ENCODE data around the gene LUZP2. TPM values are rescaled to one million over a fixed set of nuclear protein-coding genes. Genes with fewer than 3 reads are reported as not detected.

The LUZP2 gene
- total RNA-seq, 1 donor from 2014 or later = 0.33 TPM

DNA sequence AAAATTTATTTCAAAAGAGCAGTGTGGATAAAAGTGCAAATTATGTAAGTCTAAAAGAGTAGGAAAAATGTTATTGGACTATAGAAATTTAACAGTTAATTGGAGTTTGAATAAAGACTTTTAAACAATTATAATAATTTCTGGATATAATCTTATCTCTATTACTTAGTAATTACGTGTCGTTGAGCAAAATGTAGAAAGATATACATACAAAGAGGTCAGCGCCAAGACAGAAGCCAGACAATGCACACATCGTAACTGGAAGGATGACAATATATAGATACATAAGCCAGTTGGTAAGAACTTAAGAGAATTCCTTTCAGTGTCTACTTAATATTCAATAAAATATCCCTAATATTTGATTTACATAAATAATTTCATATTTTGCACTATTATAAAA lies 157.0 kb downstream of the LUZP2 start:
- TF ChIP-seq, protein P1, sequence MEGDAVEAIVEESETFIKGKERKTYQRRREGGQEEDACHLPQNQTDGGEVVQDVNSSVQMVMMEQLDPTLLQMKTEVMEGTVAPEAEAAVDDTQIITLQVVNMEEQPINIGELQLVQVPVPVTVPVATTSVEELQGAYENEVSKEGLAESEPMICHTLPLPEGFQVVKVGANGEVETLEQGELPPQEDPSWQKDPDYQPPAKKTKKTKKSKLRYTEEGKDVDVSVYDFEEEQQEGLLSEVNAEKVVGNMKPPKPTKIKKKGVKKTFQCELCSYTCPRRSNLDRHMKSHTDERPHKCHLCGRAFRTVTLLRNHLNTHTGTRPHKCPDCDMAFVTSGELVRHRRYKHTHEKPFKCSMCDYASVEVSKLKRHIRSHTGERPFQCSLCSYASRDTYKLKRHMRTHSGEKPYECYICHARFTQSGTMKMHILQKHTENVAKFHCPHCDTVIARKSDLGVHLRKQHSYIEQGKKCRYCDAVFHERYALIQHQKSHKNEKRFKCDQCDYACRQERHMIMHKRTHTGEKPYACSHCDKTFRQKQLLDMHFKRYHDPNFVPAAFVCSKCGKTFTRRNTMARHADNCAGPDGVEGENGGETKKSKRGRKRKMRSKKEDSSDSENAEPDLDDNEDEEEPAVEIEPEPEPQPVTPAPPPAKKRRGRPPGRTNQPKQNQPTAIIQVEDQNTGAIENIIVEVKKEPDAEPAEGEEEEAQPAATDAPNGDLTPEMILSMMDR (IDR thresholded peaks at IDR 0.05; ENCODE audit: insufficient read depth, low read length, poor library complexity, severe bottlenecking) = no peak

DNA sequence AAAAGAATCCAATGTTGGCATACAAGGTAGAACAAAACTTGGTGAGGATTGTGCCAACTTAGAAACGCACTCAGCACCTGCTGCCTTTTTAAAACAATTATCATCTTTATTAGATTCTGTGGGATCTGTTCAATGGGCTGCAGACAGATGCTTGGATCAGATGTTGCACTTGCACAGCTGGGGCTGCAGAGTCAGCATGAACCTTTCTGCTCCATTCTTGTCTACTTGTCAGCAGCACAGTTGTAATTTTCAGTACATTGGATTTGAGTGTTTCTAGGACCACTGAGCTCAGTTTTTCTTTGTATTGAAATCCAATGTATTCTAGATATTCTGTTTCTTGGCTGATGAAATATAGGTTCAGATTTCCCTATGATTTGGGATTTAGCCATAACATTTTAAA lies 164.5 kb downstream of the LUZP2 start:
- TF ChIP-seq, protein P1 (IDR thresholded peaks at IDR 0.05; ENCODE audit: insufficient read depth, low read length, poor library complexity, severe bottlenecking) = no peak

More for the DNA sequence above, 157.0 kb downstream of the LUZP2 start:
- no peak for DNase-seq (ENCODE audit: low read depth)
- no peaks in the 10 kb centered on the region for H3K27me3 ChIP-seq (ENCODE audit: control insufficient read depth, insufficient read depth, low read length)
- no peaks in the 10 kb centered on the region for H3K36me3 ChIP-seq (ENCODE audit: control insufficient read depth, insufficient read depth, low read length)
- no peak overlapping the region for H3K4me3 ChIP-seq (ENCODE audit: low read depth, low read length)

DNA sequence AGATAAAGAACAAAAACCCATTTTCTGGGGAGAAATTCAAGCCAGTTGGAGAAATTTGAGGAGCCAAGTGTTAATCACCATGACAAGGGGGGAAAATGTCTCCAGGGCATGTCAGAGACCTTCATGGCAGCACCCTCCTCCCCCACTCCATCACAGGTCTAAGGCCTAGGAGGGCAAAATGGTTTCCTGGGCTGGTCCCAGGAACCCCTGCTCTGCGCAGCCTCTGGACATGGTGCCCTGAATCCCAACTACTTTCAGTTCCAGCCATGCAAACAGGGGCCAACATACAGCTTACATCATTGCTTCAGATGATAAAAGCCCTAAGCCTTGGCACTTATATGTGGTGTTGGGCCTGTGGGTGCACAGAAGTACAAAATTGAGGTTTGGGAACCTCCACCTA lies 167.5 kb downstream of the LUZP2 start:
- Histone ChIP-seq H3K27me3 (ENCODE audit: control insufficient read depth, insufficient read depth, low read length) (no peaks in the 10 kb centered on the region), H3K4me3 (ENCODE audit: low read depth, low read length) (no peak overlapping the region), H3K36me3 (ENCODE audit: control insufficient read depth, insufficient read depth, low read length) (no peaks in the 10 kb centered on the region)
- TF ChIP-seq, protein P1 (IDR thresholded peaks at IDR 0.05; ENCODE audit: insufficient read depth, low read length, poor library complexity, severe bottlenecking) = no peak
- DNase-seq (ENCODE audit: low read depth) = no peak

More for the DNA sequence above, 164.5 kb downstream of the LUZP2 start:
- H3K4me3 ChIP-seq (ENCODE audit: low read depth, low read length) = no peak overlapping the region
- no peaks in the 10 kb centered on the region for H3K36me3 ChIP-seq (ENCODE audit: control insufficient read depth, insufficient read depth, low read length)
- DNase-seq (ENCODE audit: low read depth) = no peak
- H3K27me3 ChIP-seq (ENCODE audit: control insufficient read depth, insufficient read depth, low read length) = no peaks in the 10 kb centered on the region

DNA sequence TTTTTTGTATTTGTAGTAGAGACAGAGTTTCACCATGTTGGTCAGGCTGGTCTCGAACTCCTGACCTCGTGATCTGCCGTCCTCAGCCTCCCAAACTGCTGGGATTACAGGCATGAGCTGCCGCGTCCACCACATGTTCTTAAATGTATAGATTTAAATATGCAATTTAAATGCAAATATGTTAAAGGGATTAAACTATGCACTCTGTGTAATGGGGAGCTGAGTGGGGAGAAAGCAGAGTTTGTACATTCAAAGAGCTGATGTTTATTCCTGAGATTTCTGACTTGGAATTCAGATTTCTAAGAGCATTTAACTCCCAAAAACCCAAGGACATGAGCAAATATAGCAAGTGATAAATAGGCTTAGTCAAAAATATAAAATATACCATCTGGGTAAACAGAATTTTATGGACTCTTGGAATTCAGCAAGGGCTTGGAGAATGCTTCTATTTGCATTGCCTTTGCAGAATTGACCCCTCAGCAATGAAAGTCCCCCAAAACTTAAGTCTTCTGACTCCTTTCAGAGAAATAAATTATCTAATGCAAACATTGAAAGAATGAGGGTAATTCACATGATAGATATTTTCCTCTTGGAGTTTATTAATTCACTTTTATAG lies 170.6 kb downstream of the LUZP2 start:
- TF ChIP-seq, protein P1 (IDR thresholded peaks at IDR 0.05; ENCODE audit: insufficient read depth, low read length, poor library complexity, severe bottlenecking) = no peak

DNA sequence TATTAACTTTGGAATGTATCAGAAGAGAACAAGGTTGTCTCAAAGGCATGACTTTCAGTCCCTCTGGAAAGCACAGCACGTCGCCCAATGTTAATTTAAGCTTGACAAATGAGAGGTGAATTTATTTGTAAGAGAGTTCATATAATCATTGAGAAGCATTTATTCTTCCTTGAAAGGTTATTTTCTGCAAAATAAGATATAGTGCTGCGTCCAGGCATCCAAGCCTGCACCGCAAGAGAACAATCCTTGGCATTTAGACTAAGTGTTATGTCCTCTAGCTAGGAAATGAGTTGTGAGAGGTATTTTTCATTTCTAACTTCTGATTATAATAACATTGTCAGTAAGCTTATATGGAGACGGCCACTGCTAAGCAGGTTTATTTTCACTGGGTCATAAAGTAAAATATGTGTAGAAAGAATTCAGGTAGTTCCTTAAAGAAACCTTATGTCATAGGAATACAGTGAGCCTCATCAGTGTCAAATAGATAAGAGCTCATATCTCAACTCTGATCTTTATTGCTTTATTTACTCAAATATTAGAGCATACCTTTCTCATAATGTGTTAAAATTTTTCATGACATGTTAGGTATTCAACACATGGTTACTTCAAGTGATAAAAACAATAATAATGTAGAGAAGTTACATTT lies 182.0 kb downstream of the LUZP2 start:
- H3K36me3 ChIP-seq (ENCODE audit: control insufficient read depth, insufficient read depth, low read length) = no peaks in the 10 kb centered on the region
- no peak overlapping the region for H3K4me3 ChIP-seq (ENCODE audit: low read depth, low read length)
- DNase-seq (ENCODE audit: low read depth) = no peak
- no peaks in the 10 kb centered on the region for H3K27me3 ChIP-seq (ENCODE audit: control insufficient read depth, insufficient read depth, low read length)
- TF ChIP-seq, protein P1 (IDR thresholded peaks at IDR 0.05; ENCODE audit: insufficient read depth, low read length, poor library complexity, severe bottlenecking) = no peak

More for the DNA sequence above, 170.6 kb downstream of the LUZP2 start:
- H3K27me3 ChIP-seq (ENCODE audit: control insufficient read depth, insufficient read depth, low read length) = no peaks in the 10 kb centered on the region
- H3K36me3 ChIP-seq (ENCODE audit: control insufficient read depth, insufficient read depth, low read length) = no peaks in the 10 kb centered on the region
- H3K4me3 ChIP-seq (ENCODE audit: low read depth, low read length) = no peak overlapping the region
- no peak for DNase-seq (ENCODE audit: low read depth)

Data from kidney epithelial cell (primary cell).